Hematopoietic multipotent progenitor cell treated with erythropoietin and hydrocortisone succinate and interleukin-3 and kit ligand, for 17 days (in vitro differentiated cells): Measurements from ENCODE around the gene HES3.
A peak's percentile ranks its signal among the peaks of the same experiment; 100 is the strongest.

ENCODE experiments used
- DNase-seq: peaks from one replicate; pipeline ENCODE4 v3.0.0-alpha.2; 2015; ENCODE audit warnings: low spot score

The HES3 gene

GRCh38 chr1:6246497-6247467 lies 2.8 kb downstream of the HES3 start:
- peak; percentile 74 for DNase-seq

GRCh38 chr1:6247651-6248050 lies 3.7 kb downstream of the HES3 start:
- no peak for DNase-seq

GRCh38 chr1:6248161-6248776 lies 4.3 kb downstream of the HES3 start:
- DNase-seq, result no peak

- no peak for DNase-seq
Measured at GRCh38 chr1:6248932-6249738, 5.2 kb downstream of the HES3 start.

- DNase-seq, result no peak
Measured at GRCh38 chr1:6249739-6250689, 6.0 kb downstream of the HES3 start.

- no peak for DNase-seq
Measured at GRCh38 chr1:6251233-6251632, 7.3 kb downstream of the HES3 start.

- no peak for DNase-seq
Measured at GRCh38 chr1:6251681-6252373, 7.8 kb downstream of the HES3 start.

GRCh38 chr1:6252374-6252710 lies 8.4 kb downstream of the HES3 start:
- DNase-seq, result no peak

GRCh38 chr1:6253380-6253779 lies 9.4 kb downstream of the HES3 start:
- no peak for DNase-seq

GRCh38 chr1:6254691-6255090 lies 10.7 kb downstream of the HES3 start:
- no peak for DNase-seq

GRCh38 chr1:6256645-6257044 lies 12.7 kb downstream of the HES3 start:
- no peak for DNase-seq

- no peak for DNase-seq
Measured at GRCh38 chr1:6257541-6258069, 13.6 kb downstream of the HES3 start.

- no peak for DNase-seq
Measured at GRCh38 chr1:6258675-6259074, 14.7 kb downstream of the HES3 start.

- DNase-seq, result peak; percentile 13
Measured at GRCh38 chr1:6259491-6260362, 15.7 kb downstream of the HES3 start.

GRCh38 chr1:6260433-6260934 lies 16.5 kb downstream of the HES3 start:
- no peak for DNase-seq

- no peak for DNase-seq
Measured at GRCh38 chr1:6260961-6261614, 17.1 kb downstream of the HES3 start, which contains the start of gene GPR153. Gene GPR153 (minus strand): TSS chr1:6261098. CDS start chr1:6254905, 6,193 bp downstream.

GRCh38 chr1:6261615-6261995 lies 17.6 kb downstream of the HES3 start:
- DNase-seq, result no peak

GRCh38 chr1:6262555-6263420 lies 18.8 kb downstream of the HES3 start:
- no peak for DNase-seq
